ENCODE results near the gene CYB5R3.

CYB5R3 gene

DNA sequence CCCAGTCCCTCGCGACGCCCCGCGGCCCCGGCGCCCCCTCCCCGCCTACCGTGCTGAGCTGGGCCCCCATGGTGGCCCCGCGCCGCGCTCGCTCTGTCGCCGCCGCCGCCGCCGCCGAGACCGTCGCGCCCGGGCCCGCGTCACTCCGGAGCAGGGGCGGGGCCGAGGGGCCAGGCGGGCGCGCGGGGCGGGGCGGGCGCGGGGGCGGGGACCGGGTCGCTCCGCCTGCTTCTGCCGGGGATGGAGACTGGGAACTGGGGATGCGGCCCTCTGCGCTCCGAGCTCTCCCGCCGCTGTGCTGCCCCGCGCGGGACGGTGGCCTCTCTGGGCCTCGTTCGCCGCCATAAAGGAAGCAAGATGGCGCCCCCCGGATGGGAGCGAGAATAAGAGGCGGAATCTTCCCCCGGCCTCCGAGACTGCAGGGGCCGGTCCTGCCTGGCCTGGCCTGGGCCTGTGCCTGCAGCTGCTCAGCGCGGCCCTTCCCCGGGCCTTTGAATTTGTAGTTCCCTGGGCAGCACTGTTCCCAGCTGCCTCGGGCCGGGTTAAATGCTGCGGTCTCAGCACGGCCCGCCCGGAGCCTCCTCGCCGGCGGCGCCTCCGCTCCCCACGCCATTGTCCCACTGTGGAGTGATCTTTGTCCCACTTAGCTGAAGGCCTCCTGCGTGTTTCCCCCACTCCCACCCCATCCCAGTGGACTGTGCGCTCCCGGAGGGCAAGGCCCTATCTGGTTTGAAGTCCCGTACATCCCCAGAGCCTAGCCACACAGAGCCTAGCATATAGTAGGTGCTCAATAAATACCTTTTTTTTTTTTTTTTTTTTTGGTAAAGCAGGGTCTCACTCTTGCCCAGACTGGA, at the start of gene CYB5R3:
CYB5R3 (minus strand) TSS at position 147 of the 854 bp plus-strand sequence; CDS start at position 70, 77 bp downstream.
- peak; percentile 73 to 80 for DNase-seq

DNA sequence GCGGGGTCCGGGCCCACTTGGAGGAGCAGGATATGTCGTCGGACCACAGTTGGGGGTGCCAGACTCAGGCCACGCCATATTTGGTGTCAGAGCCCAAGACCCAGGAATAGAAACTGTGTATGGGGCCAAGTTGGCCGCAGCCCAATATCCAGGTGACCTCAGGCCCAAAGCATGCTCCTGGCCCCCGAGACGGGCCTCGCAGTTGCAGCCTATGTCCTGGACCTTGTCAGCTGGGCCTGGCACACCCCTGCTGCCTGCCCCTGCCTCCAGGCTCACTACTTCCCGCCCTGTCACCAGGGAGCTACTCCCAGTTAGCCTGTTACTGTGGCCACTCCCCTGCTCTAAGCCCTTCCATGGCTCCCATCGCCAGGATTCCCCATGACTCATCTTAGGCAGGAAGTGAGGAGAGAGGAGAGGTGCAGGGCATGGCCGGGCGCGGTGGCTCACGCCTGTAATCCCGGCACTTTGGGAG, 48.4 kb upstream of the CYB5R3 start:
- DNase-seq, result no peak

DNA sequence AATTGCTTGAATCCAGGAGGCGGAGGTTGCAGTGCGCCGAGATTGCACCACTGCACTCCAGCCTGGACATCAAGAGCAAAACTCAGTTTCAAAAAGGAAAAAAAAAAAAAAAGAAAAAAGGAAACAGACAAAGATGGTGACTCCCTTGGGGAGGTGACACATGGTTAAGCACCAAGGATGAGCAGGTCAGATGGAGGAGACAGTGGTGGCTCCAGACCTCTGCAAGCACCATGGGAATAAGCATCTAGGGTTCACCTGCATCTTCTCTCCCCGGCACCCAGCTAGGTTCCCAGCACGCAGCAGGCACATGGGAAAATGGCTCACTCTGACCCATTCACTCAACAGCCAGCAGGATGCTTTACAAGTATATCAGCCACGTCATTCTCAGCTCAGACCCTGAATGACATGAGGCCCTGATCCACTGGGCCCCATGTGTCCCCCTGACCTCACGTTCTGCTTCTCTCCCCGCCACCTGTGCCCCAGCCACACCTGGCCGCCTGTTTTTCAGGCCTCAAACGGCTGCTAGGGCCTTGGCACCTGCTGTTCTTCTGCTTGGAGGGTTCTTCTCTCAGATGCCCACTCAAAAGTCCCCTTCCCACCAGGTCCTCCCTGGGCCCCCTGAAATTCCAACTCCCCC, 47.3 kb upstream of the CYB5R3 start:
- no peak for DNase-seq

DNA sequence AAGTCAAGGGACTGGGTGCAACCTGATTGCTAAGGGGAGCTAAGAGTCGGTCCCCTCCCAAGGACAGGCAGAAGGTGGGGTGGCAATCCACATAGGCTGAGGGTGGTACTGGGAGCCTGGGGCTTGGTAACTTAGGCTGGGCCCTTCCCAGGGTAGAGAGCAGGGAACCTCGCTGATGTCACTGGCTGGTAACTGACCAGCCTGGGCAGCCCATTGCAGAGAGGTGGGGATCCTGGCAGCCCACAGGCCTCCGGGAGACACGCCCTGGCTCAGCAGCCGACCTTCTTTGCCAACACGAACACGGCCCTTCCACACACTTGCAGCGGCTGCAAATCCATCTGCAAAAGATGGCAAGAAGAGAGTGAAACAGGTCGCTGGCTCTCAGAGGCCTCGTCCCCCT, 46.1 kb upstream of the CYB5R3 start:
- no peak for DNase-seq

DNA sequence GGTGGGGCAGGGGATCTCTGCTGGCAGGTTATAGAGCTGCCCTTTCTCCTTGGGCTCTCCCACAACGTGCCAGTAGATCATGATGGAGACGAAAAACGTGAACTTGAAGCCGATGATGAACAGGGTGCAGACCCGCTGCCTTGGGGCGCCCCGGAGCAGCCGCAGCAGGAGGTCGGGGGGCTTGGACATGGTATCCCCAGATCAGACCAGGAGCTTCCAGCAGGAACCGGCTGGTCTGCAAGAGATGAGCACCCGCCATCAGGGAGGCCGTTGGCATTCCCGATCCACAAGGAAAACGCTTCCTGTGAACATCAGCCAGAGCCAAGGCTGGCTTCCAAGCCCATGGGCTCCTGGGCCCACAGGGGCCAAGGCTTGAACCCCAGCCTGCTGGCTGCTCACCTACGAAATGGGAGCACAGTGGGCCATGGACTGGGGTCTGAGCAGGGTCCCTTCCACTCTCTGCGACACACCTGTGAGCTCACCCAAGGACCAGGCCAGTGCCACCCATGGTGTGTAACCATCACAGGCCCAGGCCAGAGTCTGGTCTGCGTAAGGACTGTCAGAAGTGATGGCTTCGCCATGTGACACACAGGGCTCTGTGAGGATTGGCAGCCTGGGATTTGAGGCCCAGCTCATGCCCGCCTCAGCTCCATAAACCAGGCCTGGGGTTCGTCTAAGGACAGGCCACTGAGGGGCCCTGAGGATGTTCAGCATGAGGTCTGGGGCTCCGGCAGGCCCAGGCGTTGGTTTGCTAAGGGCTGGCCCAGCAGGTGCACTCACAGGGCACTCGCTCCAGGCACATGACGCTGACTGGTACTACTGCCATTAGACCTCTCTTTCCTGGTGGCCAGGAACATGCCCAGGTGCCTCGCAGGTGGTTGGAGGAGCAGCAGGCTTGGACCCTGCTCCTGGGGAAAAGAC, 44.8 kb upstream of the CYB5R3 start:
- DNase-seq, result no peak

DNA sequence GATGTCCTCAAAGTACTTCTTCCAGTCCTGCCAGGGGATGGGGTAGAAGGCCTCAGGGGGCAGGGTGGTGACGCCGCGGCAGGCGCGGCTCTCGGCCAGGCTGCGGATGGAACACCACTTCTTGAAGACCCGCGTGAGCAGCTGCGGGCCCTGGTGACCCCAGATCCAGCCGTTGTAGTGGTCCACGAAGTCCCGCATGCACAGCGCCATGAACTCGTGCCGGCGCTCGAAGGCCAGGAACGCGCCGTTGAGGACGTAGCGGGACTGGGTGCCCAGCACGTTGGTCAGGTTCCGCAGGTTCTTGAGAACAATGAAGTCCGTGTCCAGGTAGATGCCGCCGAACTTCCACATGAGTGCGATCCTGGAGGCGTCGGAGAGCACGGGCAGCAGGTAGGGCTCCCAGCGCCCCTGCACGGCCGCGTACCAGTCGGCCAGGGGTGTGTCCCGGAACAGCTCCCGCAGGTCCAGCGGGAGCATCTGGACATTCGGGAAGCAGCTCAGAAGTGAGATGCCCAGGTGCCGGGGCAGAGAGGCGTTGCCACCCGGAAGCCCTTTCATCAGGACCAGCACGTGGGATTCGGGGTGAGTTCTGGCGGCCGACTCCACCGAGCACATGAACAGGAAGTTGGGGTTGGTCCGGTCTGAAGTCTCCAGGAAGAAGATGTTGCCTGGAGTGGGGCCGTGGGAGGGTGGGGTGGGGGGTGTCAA, 44.0 kb upstream of the CYB5R3 start:
- DNase-seq, result no peak

DNA sequence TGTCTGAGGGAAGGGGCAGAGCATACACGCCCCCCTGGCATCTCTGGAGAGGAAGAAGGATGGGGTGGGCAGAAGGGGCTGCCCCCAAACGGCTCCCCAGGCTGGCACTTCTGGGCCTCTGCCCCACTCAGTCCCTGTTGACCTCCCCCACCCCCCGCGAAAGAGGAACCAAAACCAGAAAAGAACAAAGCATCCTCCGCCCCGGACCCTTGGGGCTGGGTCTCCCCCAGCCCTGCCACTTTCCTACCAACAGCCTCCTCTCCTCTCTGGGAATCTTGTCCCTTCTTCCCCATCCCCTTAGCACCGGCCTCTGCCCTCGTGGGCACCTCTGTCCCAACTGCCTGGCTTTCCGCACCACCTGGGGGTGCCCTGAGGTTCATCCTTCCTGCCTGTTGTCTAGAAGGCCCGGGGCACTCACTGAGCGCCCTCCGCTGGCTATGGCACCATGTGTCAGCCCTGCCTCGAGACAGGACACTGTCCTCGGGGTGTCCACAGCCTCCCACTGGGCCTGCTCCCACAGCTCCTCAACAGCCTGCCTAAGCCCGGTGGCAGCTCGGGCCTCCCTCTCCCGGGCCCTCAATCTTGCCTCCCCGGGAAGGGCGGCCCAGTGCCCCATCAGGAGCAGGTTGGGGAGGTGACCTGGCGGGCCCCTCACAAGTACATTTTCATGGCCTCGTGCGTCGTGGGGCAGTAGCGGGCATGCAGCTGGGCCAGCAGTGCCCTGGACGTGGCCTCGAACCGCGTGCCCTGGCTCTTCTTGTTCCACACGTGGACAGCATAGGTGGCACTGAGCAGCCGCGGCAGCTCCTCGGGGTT, 43.3 kb upstream of the CYB5R3 start:
- DNase-seq, result no peak

DNA sequence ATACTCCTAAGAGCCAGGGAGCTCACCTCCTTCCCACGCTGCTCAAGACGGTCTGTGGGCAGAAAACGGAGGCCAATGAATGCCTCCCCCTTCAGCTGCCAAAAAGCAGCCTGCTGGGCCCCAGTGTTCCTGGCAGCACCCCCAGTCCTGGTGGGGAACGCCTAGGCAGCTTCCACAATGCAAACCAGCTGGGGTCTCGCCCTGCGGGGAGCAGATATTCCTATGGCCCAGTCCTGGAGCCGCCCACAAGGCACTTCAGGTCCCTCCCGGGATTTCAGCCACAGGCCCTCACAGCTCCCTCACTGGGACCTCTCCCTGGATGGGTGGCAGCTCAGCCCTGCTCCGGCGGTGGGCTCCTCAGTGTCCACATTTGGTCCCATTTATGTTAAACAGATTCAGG, 42.2 kb upstream of the CYB5R3 start:
- no peak for DNase-seq

DNA sequence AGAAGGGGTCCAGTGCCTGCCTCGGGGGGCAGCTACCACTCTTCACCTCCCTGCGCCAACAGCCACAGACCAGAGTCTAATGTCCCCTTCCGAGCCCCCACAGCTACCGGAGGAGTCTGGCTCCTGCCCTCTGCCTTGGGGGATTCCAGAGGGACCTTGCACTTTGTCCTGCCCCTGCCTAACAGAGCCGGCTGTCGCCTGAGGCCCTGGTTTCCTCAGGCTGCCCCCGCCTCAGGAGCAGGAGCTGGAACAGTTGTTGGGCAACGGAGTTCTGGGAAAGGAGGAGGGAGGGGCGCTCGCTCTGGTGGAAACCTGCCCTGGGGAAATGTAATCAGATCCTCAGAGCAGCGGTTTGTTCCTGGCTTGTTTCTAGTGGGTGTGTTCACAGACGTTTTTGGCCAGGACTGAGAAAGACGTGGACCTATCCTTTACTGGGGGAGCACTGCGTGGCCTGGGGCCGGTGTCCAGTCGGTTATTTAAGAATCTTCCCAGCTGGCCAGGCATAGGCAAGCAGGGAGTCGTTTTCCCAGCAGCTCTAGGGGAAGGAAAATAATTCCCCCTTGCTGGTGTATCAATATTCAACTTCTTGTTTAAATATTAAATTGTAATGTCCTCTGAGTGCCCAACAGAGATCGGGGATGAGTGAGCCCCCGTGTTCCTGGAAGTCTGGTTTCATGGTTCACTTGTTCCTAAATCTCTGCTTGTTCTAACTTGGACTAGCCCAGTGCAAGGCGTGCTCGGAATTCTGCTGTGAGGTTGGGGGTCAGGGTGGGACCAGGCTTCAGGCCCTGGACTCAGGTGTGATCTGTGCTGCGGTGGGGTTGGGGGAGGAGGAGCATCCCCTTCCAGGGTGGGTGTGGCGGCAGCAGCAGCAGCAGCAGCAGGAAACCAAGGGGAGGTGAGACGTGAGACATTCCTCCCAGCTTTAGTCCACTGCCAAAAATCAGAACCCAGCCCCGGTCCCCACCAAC, 39.3 kb upstream of the CYB5R3 start:
- peak; percentile 10 to 48 for DNase-seq

DNA sequence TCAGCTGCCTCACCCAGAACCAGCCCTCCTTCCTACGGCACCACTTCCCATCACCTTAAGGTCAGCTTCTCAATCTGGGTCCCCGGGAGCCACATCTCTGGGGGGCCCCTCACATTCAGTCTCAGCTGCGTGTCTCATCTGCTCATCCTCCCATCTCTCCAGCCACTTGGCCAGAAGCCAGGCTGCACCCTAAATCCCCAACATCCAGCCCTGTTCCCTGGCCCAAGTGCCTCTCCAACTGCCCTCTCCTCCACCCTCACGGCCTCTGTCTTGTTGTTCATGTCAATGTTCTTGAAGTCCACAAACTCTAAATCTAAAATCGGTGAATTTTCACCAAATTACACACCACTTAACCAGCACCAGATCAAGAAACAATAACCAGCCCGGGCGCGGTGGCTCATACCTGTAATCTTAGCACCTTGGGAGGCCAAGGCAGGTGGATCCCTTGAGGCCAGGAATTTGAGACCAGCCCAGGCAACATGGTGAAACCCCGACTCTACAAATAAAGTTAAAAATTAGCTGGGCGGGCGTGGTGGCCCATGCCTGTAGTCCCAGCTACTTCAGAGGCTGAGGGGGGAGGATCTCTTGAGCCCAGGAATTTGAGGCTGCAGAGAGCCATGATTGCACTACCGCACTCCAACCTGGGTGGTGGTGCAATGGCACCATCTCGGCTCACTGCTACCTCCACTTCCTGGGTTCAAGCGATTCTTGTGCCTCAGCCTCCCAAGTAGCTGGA, 37.7 kb upstream of the CYB5R3 start:
- no peak for DNase-seq

DNA sequence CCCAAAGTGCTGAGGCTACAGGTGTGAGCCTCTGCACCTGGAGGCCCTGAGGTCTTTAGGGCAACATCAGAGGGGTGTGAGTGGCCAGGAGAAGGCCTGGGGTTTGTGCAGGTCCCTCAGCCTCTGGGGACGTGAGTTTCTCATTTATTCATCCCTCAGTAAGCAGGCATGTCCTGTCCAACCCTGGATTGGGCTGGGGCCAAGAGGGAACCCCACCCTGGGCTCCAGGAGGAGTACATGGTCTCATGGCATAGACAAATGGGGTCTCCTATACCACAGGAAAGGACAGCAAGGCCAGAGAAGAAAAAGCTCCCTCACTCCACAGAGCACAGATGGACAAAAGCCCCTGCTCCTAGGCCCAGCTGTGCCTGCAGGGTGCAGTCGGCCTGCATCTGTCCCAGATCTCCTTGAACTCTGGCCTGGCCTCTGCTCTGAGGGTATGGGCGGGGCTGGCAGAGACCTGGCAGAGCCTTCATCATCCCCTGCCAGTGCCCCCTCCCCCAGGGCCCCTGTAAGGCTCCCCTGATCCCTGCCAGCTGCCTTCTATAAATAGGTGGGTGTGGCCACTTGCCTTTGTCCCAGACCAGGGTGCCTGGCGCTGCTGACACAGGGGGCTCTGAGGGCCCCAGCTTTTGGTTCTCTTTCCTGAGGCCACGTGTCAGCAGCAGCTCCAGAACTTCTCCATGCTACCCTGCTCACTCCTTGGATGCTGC, 36.9 kb upstream of the CYB5R3 start:
- no peak for DNase-seq

DNA sequence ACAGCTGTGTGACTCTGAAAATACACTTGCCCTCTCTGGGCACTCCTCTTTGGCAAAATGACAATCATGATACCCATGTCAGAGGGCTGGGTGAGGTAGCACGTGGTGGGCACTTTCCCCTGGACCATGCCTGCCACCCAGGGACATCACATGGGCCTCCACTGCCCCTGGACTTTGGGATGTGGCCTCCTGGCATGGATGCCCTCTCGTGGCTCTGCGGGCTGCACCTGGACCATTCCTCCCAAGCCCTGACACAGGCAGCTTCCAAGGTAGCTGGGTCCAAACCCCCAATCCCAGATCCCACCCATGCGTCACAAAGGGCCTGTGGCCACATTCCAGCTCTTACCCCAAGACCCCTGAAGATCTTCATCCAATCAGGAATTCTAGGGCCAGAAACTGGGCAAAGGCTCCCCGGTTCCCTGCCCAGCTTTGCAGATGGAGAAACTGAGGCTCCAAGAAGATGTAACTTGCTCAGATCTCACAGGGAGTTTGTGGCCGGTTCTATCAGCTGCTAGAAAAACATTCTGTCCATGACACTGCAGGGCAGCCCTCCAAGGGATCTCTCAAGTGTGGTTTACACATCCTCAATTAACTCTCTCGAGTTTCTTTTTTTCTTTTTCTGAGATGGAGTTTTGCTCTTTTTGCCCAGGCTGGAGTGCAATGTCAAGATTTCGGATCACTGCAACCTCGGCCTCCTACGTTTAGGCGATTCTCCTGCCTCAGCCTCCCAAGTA, 35.4 kb upstream of the CYB5R3 start:
- DNase-seq, result no peak

DNA sequence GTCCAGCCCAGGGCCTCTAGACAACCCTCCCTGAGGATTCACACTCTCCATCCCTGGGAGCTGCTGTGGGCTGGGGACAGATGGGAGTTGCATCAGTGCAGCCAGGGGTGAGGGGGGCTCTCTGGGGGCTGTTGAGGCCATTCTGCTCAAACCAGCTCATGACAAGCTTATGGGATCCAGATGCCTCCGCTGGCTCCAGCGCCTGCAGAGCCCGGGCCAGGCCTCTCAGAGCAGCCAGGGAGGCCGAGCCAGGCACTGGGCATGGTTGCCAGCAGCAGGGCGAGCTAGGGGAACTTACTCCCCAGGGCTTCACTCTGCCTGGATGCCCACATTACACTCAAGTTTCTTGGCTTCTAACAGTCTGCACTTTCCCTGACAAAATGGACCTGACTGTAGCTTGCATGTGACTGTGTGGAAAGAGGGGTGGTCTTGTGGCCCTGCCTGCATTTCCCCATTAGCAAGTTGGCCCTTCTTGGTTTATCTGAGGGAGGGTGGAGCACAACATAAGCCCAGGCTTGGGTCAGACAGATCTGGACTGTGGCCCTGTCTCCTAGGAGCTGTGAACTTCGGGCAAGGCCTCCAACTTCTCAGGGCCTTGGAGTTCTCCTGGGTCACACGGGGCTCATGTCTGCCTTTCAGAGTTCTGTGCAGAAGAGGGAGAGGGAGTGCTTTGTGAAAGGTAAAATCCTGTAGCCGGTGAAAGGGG, 34.5 kb upstream of the CYB5R3 start:
- DNase-seq, result no peak

DNA sequence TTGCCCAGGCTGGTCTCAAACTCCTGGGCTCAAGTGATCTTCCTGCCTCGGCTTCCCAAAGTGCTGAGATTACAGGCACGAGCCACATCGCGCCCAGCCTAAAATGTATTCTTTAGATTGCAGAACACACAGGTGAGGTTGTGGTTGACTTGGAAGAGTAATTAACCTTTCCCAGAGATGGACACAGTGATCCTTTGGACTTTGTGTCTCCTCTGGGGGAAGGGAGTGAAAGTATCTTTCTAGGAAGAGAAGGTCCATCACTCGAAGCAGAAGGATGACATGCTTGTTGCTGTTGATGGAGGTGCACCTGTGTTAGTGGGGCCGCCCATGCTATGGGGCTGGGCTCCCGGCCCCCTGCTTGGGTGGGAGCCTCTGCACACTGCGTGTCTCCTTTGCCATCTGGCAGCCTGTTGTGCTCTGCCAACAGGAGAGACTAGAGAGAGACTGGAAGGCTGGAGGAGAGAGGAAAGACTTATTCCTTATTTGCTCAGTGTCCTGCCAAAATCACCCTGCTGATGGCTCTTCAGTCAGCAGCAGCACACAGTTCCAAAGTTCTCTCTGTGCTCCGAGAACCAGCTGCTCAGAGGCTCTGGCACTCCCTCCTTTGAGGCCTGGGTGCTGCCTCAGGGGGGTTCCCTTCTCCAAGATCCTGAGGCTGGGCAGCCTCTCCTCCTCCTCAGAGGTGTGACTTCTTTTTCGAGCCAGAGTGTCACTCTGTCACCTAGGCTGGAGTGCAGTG, 33.1 kb upstream of the CYB5R3 start:
- no peak for DNase-seq

DNA sequence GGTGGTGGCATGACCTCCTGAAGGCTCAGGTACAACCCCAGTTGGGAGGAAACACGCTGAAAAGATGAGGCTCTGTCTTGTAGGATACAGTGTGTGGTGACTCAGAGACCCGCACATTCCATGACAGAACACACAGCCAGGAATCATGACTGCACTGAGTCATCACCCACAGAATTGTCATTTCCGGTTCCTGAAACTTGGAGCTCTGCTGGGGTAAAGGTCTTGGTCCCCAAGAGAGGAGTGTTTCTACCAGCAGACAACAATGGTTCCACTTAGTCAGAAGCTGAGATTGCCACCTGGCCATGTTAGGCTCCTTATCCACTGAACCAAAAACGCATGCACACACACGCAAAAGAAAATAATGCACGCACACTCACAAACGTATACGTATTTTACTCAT, 31.5 kb upstream of the CYB5R3 start:
- DNase-seq, result no peak

DNA sequence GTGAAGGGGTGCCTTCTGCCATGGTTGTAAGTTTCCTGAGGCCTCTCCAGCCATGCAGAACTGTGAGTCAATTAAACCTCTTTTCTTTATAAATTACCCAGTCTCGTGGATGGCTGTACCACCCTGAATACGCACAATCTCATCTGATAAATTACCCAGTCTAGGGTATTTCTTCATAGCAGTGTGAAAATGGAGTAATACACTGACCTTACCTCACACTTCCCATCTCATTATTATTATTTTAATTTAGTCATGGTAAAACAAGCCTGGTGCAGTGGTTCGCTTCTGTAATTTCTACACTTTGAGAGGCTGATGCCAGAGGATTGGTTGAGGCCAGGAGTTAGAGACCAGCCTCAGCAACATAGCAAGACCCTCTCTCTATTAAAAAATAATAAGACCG, 30.5 kb upstream of the CYB5R3 start:
- no peak for DNase-seq

DNA sequence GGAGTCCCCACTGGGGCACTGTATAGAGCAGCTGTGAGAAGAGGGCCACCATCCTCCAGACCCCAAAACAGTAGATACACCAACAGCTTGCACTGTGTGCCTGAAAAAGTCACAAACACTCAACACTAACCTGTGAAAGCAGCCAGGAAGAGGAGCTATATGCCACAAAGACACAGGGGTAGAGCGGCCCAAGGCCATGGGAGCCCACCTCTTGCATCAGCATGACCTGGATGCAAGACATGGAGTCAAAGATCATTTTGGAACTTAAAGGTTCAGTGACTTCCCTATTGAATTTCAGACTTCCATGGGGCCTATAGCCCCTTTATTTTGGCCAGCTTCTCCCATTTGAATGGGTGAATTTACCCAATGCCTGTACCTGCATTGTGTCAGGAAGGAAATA, 29.7 kb upstream of the CYB5R3 start:
- DNase-seq, result no peak
